ENCODE data around the gene AHCTF1. TPM values are rescaled to one million over a fixed set of nuclear protein-coding genes. Genes with fewer than 3 reads are reported as not detected.

AHCTF1 gene
- total and polyA plus RNA-seq, 2 of the 8 experiments (the other 6 are each of a cell fraction or from before 2014, with no cell fraction given) = 7.9 to 44.5 TPM

DNA sequence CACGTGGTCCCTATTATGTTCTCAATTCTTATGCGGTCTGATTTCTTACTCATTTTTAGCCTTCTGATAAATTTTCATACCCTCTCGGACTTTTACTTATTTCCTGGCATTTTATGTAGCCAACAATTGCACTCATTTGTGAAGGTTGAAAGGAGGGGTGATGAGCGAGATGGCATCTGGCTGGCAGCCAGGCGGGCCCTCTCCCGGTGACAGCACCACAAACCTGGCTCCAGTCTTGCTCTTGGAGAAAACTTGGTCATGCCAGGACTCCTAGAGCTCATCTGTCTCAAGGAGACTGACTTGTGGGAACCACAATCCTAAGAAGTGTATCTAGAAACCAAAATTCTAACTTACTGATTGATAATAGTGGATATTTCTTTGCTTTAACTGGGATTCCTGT, 14.6 kb upstream of the AHCTF1 start (continued):
- TF ChIP-seq, protein P1, sequence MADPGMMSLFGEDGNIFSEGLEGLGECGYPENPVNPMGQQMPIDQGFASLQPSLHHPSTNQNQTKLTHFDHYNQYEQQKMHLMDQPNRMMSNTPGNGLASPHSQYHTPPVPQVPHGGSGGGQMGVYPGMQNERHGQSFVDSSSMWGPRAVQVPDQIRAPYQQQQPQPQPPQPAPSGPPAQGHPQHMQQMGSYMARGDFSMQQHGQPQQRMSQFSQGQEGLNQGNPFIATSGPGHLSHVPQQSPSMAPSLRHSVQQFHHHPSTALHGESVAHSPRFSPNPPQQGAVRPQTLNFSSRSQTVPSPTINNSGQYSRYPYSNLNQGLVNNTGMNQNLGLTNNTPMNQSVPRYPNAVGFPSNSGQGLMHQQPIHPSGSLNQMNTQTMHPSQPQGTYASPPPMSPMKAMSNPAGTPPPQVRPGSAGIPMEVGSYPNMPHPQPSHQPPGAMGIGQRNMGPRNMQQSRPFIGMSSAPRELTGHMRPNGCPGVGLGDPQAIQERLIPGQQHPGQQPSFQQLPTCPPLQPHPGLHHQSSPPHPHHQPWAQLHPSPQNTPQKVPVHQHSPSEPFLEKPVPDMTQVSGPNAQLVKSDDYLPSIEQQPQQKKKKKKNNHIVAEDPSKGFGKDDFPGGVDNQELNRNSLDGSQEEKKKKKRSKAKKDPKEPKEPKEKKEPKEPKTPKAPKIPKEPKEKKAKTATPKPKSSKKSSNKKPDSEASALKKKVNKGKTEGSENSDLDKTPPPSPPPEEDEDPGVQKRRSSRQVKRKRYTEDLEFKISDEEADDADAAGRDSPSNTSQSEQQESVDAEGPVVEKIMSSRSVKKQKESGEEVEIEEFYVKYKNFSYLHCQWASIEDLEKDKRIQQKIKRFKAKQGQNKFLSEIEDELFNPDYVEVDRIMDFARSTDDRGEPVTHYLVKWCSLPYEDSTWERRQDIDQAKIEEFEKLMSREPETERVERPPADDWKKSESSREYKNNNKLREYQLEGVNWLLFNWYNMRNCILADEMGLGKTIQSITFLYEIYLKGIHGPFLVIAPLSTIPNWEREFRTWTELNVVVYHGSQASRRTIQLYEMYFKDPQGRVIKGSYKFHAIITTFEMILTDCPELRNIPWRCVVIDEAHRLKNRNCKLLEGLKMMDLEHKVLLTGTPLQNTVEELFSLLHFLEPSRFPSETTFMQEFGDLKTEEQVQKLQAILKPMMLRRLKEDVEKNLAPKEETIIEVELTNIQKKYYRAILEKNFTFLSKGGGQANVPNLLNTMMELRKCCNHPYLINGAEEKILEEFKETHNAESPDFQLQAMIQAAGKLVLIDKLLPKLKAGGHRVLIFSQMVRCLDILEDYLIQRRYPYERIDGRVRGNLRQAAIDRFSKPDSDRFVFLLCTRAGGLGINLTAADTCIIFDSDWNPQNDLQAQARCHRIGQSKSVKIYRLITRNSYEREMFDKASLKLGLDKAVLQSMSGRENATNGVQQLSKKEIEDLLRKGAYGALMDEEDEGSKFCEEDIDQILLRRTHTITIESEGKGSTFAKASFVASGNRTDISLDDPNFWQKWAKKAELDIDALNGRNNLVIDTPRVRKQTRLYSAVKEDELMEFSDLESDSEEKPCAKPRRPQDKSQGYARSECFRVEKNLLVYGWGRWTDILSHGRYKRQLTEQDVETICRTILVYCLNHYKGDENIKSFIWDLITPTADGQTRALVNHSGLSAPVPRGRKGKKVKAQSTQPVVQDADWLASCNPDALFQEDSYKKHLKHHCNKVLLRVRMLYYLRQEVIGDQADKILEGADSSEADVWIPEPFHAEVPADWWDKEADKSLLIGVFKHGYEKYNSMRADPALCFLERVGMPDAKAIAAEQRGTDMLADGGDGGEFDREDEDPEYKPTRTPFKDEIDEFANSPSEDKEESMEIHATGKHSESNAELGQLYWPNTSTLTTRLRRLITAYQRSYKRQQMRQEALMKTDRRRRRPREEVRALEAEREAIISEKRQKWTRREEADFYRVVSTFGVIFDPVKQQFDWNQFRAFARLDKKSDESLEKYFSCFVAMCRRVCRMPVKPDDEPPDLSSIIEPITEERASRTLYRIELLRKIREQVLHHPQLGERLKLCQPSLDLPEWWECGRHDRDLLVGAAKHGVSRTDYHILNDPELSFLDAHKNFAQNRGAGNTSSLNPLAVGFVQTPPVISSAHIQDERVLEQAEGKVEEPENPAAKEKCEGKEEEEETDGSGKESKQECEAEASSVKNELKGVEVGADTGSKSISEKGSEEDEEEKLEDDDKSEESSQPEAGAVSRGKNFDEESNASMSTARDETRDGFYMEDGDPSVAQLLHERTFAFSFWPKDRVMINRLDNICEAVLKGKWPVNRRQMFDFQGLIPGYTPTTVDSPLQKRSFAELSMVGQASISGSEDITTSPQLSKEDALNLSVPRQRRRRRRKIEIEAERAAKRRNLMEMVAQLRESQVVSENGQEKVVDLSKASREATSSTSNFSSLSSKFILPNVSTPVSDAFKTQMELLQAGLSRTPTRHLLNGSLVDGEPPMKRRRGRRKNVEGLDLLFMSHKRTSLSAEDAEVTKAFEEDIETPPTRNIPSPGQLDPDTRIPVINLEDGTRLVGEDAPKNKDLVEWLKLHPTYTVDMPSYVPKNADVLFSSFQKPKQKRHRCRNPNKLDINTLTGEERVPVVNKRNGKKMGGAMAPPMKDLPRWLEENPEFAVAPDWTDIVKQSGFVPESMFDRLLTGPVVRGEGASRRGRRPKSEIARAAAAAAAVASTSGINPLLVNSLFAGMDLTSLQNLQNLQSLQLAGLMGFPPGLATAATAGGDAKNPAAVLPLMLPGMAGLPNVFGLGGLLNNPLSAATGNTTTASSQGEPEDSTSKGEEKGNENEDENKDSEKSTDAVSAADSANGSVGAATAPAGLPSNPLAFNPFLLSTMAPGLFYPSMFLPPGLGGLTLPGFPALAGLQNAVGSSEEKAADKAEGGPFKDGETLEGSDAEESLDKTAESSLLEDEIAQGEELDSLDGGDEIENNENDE (IDR thresholded peaks at IDR 0.05; ENCODE audit: insufficient replicate concordance, low read length) = no peak
- TF ChIP-seq JUN (IDR thresholded peaks at IDR 0.05; ENCODE audit: low read depth, low read length) = no peak
